Measurements from ENCODE around the gene ADGRL3.
"Not testable (repeated sequence)": the region's sequence is repeated elsewhere in the genome, so short reads cannot be mapped to it uniquely, and the experiment has no call there.

ADGRL3 gene

GRCh38 chr4:61753739-61754138 lies 553.6 kb downstream of the ADGRL3 start:
- DNase-seq (ENCODE audit: low read depth in 3 of 3): no peak

DNA sequence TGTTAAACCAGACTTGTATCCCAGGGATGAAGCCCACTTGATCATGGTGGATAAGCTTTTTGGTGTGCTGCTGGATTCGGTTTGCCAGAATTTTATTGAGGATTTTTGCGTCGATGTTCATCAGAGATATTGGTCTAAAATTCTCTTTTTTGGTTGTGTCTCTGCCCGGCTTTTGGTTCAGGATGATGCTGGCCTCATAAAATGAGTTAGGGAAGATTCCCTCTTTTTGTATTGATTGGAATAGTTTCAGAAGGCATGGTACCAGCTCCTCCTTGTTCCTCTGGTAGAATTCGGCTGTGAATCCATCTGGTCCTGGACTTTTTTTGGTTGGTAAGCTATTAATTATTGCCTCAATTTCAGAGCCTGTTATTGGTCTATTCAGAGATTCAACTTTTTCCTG lies 556.8 kb downstream of the ADGRL3 start:
- DNase-seq (ENCODE audit: low read depth in 3 of 3): not testable (repeated sequence)

- DNase-seq (ENCODE audit: low read depth in 3 of 3): not testable (repeated sequence)
Measured at GRCh38 chr4:61757983-61758382, 557.9 kb downstream of the ADGRL3 start.

GRCh38 chr4:61758596-61758995 lies 558.5 kb downstream of the ADGRL3 start:
- DNase-seq (ENCODE audit: low read depth in 3 of 3): not testable (repeated sequence)

GRCh38 chr4:61759245-61759644 lies 559.1 kb downstream of the ADGRL3 start:
- DNase-seq (ENCODE audit: low read depth in 3 of 3): not testable (repeated sequence)

GRCh38 chr4:61759885-61760284 lies 559.8 kb downstream of the ADGRL3 start:
- not testable (repeated sequence) for DNase-seq (ENCODE audit: low read depth in 3 of 3)

- no peak for DNase-seq (ENCODE audit: low read depth in 3 of 3)
Measured at GRCh38 chr4:61760820-61761219, 560.7 kb downstream of the ADGRL3 start.

DNA sequence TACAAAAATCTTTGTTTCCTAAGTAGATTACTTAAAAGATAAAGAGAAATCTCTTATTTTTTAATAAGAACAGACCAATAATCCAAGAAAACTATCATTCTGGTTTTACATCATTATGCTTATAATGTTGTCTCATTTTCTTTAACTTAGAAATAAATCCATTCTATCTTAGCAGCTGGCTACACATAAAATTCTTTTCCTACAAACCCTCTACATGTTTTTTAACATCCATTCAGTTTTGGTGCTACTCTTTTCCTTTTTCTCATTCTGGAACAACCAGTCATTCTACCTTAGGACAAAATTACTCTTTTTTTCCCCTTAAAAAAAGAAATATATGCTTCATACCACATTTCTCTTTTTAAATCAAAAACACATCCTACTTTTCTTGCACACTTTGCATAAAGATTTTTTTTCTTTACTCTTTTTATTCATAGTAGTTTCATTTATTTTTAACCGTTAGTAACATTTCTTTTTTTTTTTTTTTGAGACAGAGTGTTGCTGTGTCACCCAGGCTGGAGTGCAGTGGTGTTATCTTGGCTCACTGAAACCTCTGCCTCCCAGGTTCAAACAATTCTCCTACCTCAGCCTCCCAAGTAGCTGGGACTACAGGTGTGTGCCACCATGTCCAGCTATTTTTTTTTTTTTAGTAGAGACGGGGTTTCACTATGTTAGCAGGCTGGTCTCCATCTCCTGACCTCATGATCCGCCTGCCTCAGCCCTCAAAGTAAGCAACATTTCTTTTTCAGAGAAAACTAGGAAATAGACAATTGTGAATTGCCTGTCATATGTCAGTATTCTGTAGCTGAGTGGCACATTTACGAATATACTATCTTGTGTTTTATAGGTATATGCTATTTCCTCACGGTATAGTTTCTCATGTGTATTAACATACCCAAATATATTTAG lies 562.8 kb downstream of the ADGRL3 start:
- DNase-seq (ENCODE audit: low read depth in 3 of 3): no peak

DNA sequence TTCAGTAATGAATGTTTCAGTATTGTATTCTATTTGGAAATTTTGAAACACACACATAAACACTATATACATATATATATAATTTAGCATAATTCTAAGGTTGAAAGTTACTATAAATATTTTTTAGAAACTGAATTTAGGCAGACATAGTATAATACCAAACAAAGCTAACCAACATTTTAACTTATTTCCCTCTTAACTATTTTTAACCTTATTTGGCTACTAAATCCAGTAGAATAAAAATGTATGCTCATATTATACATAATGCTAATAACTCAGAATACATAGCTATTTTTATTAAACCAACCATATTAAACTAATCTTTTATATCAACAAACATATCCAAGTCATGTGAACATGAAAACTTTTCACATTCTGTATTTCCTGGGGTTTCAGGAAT lies 563.6 kb downstream of the ADGRL3 start:
- no peak for DNase-seq (ENCODE audit: low read depth in 3 of 3)

GRCh38 chr4:61764090-61764489 lies 564.0 kb downstream of the ADGRL3 start:
- DNase-seq (ENCODE audit: low read depth in 3 of 3): not testable (repeated sequence)

DNA sequence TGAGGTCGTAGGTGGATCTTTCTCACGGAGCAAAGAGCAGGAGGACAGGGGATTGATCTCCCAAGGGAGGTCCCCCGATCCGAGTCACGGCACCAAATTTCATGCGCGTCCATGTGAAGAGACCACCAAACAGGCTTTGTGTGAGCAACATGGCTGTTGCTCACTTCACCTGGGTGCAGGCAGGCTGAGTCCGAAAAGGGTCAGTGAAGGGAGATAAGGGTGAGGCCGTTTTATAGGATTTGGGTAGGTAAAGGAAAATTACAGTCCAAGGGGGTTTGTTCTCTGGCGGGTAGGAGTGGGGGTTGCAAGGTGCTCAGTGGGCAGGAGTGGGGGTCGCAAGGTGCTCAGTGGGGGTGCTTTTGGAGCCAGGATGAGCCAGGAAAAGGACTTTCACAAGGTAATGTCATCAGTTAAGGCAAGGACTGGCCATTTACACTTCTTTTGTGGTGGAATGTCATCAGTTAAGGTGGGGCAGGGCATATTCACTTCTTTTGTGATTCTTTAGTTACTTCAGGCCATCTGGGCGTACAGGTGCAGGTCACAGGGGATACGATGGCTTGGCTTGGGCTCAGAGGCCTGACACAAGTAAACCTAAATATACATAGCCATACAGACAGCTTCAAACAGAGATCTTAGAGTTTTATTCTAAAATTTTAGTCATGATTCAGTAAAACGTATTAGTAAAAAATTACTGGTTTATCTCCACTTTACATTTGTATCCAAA lies 569.5 kb downstream of the ADGRL3 start:
- DNase-seq (ENCODE audit: low read depth in 3 of 3): not testable (repeated sequence)

DNA sequence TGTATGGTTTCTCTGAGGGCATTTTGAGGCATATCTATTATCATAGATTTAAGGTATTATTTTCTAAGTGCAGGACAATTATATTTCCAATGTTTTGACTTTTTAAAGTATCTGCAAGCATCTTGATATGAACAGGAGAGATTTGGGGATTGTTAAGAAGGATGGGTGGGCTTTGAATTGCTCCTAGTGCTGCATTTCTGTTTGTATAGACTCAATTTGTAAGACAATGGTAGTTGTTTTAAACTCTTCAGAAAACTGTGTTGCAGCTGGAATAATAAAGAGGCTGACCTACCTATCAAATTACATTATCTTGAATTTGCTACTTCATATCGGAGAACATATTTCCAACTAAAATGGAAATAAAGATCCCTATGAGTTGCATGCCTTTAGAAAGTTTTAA lies 570.3 kb downstream of the ADGRL3 start:
- DNase-seq (ENCODE audit: low read depth in 3 of 3): no peak

- no peak for DNase-seq (ENCODE audit: low read depth in 3 of 3)
Measured at GRCh38 chr4:61771056-61771455, 570.9 kb downstream of the ADGRL3 start.

GRCh38 chr4:61772126-61772525 lies 572.0 kb downstream of the ADGRL3 start:
- no peak for DNase-seq (ENCODE audit: low read depth in 3 of 3)

DNA sequence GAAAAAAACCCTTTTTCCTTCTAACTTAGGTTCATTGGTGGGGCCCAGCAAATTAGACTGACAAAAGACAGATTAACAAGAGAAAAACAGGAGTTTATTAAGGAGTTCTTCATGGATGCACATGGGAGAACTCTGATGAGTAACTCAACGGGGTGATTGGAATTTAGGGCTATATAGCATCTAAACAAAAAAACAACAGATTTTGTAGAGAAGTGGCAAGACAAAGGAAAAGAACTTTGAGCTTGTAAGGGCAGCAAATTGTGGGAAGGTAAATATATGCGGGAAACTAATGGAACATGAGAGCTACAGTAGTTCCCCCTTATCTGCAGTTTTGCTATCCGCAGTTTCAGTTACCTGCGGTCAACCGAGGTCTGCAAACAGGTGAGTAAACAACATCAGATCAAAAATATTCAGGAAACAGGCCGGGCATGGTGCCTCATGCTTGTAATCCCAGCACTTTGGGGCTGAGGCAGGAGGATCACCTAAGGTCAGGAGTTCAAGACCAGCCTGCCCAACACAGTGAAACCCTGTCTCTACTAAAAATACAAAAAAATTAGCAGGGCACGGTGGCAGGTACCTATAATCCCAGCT lies 573.6 kb downstream of the ADGRL3 start:
- no peak for DNase-seq (ENCODE audit: low read depth in 3 of 3)

DNA sequence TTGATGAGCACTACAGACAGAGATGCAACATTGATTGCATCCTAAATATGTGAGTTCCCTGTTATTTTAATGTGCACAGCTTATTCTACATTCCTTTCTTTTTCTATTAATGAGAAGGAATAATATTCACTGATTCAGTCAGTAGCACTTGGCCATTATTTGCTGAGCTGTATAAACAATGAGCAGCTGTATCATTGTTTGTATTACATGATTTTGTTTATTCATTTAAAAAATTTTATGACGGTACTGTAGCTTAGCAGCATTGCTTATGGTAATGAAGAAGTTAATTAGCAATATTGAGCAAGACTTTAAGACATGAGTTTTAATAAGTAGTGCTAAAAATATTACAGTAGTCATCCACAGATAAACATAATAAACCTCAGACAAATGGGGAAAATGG lies 582.0 kb downstream of the ADGRL3 start:
- DNase-seq (ENCODE audit: low read depth in 3 of 3): no peak

- no peak for DNase-seq (ENCODE audit: low read depth in 3 of 3)
Measured at GRCh38 chr4:61783050-61783449, 582.9 kb downstream of the ADGRL3 start.

DNA sequence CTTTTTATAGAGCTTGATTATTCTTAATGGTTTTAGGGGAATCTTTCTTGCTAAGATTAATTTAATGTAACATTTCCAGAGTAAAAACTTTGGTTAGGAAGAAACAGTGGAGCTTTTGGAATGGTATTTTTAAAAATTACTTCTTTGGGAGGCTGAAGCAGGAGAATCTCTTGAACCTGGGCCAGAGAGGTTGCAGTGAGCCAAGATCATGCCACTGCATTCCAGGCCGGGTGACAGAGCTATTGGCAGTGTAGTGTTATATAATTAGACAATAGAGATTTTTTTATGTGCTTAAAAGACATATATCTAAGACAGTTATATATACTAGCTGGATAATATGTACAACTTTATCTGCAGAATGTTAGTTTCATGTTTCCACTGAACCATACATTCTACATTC lies 585.6 kb downstream of the ADGRL3 start:
- no peak for DNase-seq (ENCODE audit: low read depth in 3 of 3)

DNA sequence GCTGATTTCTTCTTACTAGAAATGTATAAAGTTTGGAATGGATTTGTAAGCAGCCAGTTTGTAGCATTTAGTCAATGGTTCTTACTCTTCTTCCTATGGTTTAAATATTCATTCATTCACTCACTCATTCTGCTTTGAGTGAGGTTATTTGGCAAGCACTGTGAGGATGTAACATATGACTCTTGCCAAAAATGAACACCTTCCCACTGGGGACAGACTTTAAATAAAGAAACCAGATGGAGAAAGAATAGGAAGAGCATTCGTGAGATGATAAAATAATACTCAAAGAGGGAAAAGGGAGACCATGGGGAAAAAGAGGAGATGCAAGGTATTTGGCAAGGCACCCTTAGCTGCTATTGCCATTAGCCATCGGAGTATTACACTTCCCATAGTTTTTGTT lies 586.1 kb downstream of the ADGRL3 start:
- no peak for DNase-seq (ENCODE audit: low read depth in 3 of 3)

DNA sequence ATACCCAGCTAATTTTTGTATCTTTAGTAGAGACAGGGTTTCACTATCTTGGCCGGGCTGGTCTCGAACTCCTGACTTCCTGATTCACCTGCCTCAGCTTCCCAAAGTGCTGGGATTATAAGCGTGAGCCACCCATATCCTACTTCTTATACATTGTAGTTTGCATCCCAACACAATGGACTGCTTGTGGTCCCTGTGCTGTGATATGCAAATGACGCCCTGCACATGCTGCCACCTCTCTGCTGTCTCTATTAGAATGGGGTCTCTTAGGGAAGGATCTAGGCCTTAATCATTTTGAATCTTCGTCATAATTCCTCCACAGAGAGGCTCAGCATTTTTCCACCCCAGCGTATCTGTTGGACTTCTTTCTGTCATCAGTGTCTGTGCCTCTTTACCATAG lies 595.9 kb downstream of the ADGRL3 start:
- no peak for DNase-seq (ENCODE audit: low read depth in 3 of 3)

DNA sequence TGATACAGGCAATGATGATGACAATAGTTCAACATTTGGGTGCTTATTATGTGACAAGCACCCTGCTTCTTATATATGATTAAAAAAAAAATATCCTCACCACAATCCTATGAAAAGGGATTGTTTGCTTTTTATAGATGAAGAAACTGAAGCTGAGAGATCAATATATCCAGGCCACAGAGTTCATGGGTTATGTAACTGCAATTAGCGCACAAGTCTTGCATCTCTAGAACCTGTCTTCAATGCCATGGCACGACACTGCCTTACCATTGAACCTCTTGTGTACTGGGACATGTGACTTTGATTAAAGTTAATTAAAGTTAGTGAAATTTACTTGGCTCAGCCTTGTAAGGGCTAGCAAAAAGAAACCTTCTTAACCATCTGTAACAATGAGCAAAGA lies 599.7 kb downstream of the ADGRL3 start:
- no peak for DNase-seq (ENCODE audit: low read depth in 3 of 3)

- no peak for DNase-seq (ENCODE audit: low read depth in 3 of 3)
Measured at GRCh38 chr4:61805227-61805626, 605.1 kb downstream of the ADGRL3 start.

DNA sequence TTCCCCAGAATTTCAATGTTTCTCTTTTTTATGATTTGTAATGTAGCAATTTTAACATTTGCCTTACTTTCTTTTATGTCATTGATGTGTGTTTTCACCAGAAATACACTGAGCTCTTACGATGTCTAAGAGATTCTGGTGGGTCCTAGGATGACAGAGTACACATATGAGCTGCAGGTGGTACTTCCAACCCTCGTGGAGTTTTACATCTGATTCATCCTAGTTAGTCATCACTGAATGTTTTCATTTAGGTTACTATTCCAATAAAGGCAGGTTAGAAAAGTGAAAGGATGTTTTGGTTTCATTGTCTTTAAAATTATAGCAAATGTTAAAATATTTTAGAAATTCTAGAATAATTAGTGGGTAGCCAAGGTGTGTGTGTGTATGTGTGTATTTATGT lies 605.9 kb downstream of the ADGRL3 start:
- no peak for DNase-seq (ENCODE audit: low read depth in 3 of 3)

Measured in stimulated activated CD4-positive, alpha-beta T cell treated with anti-CD3 and anti-CD28 coated beads, TNF-alpha, amount 100 ng/mL, for 48 hours (primary cell).